Cardiac fibroblast (primary cell): ENCODE measurements around the gene LRRC75A.
"Not testable (repeated sequence)": the region's sequence is repeated elsewhere in the genome, so short reads cannot be mapped to it uniquely, and the experiment has no call there.

Experiments
- DNase-seq, 2 donors: peaks; one replicate each; pipeline versions ENCODE4 v3.0.0 to v3.0.0-alpha.2; 2010; ENCODE audit warnings: low read depth in 2 of 2
- H3K4me3 ChIP-seq, 2 donors: replicated peaks in 1 of 2; 1 replicate in 1 of 2; 2 replicates in 1 of 2; pipeline ENCODE4 v1.5.1; 2011; ENCODE audit warnings: low read depth in 2 of 2, low read length in 2 of 2, mild to moderate bottlenecking in 2 of 2, moderate library complexity in 1 of 2
- CTCF ChIP-seq: IDR thresholded peaks from one replicate; pipeline ENCODE4 v1.5.1; 2011; ENCODE audit warnings: low read depth, mild to moderate bottlenecking, low read length, inconsistent platforms

LRRC75A gene

GRCh38 chr17:16407911-16408588 is 83.9 kb downstream of the LRRC75A start:
- DNase-seq: peak; percentile 60
- H3K4me3 ChIP-seq: no peak overlapping the region
- TF ChIP-seq CTCF: no peak

GRCh38 chr17:16406742-16407674 is 85.0 kb downstream of the LRRC75A start:
- no peak for TF ChIP-seq CTCF
- peak overlapping the region; percentile 51 to 54 for H3K4me3 ChIP-seq
- DNase-seq: peak; percentile 22 to 23

GRCh38 chr17:16403847-16404246 is 88.1 kb downstream of the LRRC75A start:
- H3K4me3 ChIP-seq: not testable (repeated sequence)

GRCh38 chr17:16398270-16399267 is 93.4 kb downstream of the LRRC75A start:
- peak in 1 of 2 donors; percentile 14 for DNase-seq
- TF ChIP-seq CTCF: no peak
- no peak overlapping the region for H3K4me3 ChIP-seq

More at GRCh38 chr17:16403847-16404246, 88.1 kb downstream of the LRRC75A start:
- DNase-seq: not testable (repeated sequence)

GRCh38 chr17:16396693-16397092 is 95.3 kb downstream of the LRRC75A start:
- not testable (repeated sequence) for DNase-seq, H3K4me3 ChIP-seq

GRCh38 chr17:16395887-16396286 is 96.1 kb downstream of the LRRC75A start:
- not testable (repeated sequence) for H3K4me3 ChIP-seq
- DNase-seq: peak in 1 of 2 donors; percentile 41

GRCh38 chr17:16392491-16392890 is 99.5 kb downstream of the LRRC75A start:
- H3K4me3 ChIP-seq, DNase-seq: not testable (repeated sequence)
